Measurements from ENCODE around the gene SDSL. TPM values are rescaled to one million over a fixed set of nuclear protein-coding genes. Genes with fewer than 3 reads are reported as not detected.

The SDSL gene
- polyA plus RNA-seq, 3 donors from 2014 or later, result 1.1 to 3.9 (median 2.7) TPM

DNA sequence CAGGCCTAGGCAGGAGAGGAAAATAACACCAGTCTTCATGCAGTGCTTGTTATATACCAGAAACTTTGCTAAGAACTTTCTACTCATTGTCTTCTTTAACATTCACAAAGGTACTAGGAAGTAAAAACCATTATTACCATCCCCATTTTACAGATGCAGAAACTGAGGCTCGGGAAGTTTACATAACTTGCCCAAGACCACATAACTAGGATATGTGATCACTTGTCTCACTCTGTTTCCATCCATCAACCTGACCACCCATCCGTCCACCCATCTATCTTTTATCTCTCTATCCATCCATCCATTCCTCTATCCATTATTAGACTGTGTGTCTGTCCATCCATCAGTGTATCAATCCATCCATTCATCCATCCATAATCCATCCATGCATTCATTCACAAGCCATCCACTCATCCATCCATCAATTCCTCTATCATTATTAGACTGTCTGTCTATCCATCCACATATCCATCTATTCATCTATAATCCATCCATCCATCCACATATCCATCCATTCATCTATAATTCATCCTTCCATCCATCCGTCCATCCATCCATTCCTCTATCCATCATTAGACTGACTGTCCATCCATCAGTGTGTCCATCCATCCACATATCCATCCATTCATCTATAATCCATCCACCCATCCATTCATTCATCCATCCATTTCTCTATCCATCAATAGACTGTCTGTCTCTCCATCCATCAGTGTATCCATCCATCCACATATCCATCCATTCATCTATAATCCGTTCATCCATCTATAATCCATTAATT is 16.5 kb downstream of the SDSL start:
- Mint-ChIP-seq H3K4me1 (no peaks in the 10 kb centered on the region), H3K27ac (no peak overlapping the region), H3K4me3 (no peak overlapping the region), H3K36me3 (no peaks in the 10 kb centered on the region), H3K9me3 (no peaks in the 10 kb centered on the region), H3K27me3 (ENCODE audit: low read depth in 3 of 3) (peaks cover 0 to 3% (median 0%) of the 10 kb centered on the region in 3 donors)
- no peak for DNase-seq

- no peak overlapping the region for H3K4me3 Mint-ChIP-seq
- no peak overlapping the region for H3K27ac Mint-ChIP-seq
- no peaks in the 10 kb centered on the region for H3K4me1 Mint-ChIP-seq
- H3K9me3 Mint-ChIP-seq, result no peaks in the 10 kb centered on the region
- H3K27me3 Mint-ChIP-seq (ENCODE audit: low read depth in 3 of 3), result peaks cover 0 to 3% (median 0%) of the 10 kb centered on the region in 3 donors
- DNase-seq, result no peak
- H3K36me3 Mint-ChIP-seq, result no peaks in the 10 kb centered on the region
These were observed 17.1 kb downstream of the SDSL start for GRCh38 chr12:113439301-113439597.

- Mint-ChIP-seq H3K27ac (no peak overlapping the region), H3K9me3 (no peaks in the 10 kb centered on the region), H3K4me1 (no peaks in the 10 kb centered on the region), H3K4me3 (no peak overlapping the region), H3K36me3 (no peaks in the 10 kb centered on the region), H3K27me3 (ENCODE audit: low read depth in 3 of 3) (peaks cover 0 to 3% (median 0%) of the 10 kb centered on the region in 3 donors)
- no peak for DNase-seq
These were observed 17.4 kb downstream of the SDSL start for GRCh38 chr12:113439606-113440030.

- Mint-ChIP-seq H3K4me1 (no peaks in the 10 kb centered on the region), H3K9me3 (no peaks in the 10 kb centered on the region), H3K27ac (no peak overlapping the region), H3K27me3 (ENCODE audit: low read depth in 3 of 3) (peaks cover 0 to 4% (median 1%) of the 10 kb centered on the region in 3 donors), H3K36me3 (no peaks in the 10 kb centered on the region), H3K4me3 (no peak overlapping the region)
- no peak for DNase-seq
These were observed 18.2 kb downstream of the SDSL start for GRCh38 chr12:113440336-113440735.

DNA sequence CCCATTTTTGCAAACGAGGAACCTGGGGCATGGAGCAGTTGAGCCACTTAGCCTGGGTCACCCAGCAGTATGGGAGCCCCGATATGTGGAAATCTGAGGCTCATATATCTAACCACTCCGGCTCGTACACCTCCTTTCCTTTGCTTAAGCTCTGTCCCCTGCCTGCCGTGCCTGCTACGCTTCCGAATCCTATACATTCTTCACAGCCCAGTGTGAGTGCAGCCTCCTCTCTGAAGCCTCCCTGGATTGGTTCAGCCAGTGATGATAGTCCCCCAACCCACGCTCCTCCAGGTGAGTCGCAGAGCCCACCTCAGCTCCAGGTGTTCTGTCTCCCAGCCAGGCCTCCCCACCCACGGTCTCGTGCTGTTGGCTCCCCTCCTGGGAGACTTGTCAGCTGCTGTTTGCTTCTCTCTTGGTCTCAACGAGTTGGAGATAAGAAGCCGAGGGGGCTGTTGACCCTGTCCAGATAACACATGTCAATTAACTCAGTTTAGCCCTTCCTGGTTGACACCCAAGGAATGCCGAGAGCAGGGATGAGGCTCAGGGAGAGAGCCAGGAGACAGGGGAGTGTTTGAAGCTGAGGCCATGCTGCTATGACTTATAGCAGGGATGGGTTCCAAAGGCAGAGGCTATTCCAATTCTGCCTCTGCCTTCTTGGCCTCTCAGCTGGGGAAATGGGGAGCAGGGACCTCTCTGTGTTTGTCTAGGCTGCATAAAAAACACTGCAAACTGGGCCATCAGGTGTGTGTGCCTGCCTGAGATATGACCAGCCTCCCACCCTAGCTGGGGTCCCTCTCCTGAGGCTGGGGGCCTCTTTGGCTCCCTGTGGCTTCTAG is 19.0 kb downstream of the SDSL start:
- Mint-ChIP-seq H3K27me3 (ENCODE audit: low read depth in 3 of 3) (peaks cover 1 to 6% (median 1%) of the 10 kb centered on the region in 3 donors), H3K4me1 (no peaks in the 10 kb centered on the region), H3K9me3 (no peaks in the 10 kb centered on the region), H3K27ac (no peak overlapping the region), H3K4me3 (no peak overlapping the region), H3K36me3 (no peaks in the 10 kb centered on the region)
- no peak for DNase-seq

DNA sequence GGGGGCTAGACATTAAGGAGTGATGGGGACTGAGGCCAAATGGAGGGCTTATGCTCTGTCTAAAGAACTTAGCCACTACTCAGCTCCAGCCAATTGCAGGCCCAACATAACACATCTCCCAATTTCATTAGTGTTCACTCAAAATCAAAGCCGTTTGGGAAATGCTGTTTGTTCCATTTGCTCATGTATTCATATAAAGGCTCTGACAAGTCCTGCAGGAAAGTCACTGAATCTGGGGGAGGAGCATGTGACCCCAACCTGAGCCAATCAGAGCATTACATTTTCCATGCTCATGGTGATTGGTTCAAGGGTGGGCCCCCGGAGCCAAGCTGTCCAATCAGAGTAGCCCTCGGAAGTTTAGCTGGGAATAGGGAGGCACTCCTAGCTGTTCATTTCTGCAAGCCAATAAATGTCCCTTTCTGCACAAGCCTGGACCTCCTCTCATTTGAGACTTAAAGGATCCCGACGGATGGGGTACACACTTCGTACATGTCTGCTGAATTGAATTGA is 20.9 kb downstream of the SDSL start:
- H3K4me3 Mint-ChIP-seq, result no peak overlapping the region

DNA sequence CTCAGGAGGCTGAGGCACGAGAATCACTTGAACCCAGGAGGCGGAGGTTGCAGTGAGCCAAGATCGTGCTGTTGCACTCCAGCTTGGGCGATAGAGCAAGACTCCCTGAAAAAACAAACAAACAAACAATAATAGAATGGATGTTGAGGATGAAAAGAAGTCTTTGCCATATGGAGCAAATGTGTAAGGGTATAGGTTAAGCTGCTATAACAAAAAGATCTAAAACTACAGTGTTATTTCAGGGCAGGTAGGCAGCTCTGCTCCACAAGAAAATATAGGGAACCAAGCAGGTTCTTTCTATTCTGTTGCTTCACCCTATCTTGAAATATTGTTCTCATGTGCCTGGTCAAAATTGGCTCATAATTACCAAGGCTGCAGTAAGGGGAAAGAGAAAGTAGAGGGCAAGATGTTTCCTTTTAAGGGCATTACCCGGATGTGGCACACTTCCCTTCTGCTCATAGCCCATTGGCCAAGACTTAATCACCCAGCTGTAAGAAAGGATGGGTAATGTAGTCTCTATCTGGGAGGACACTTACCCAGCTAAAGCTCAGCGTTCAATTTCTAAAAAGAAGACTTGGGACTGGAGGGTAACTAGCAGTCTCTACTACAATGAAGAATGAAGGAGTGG is 23.5 kb downstream of the SDSL start:
- peaks cover 1 to 11% (median 3%) of the 10 kb centered on the region in 3 donors for H3K27me3 Mint-ChIP-seq (ENCODE audit: low read depth in 3 of 3)

More for the DNA sequence above, 20.9 kb downstream of the SDSL start:
- no peak overlapping the region for H3K27ac Mint-ChIP-seq
- H3K36me3 Mint-ChIP-seq, result no peaks in the 10 kb centered on the region
- peaks cover 1 to 6% (median 3%) of the 10 kb centered on the region in 3 donors for H3K27me3 Mint-ChIP-seq (ENCODE audit: low read depth in 3 of 3)
- no peak for DNase-seq
- H3K9me3 Mint-ChIP-seq, result peaks cover 0 to 1% (median 0%) of the 10 kb centered on the region in 6 donors
- no peaks in the 10 kb centered on the region for H3K4me1 Mint-ChIP-seq

DNA sequence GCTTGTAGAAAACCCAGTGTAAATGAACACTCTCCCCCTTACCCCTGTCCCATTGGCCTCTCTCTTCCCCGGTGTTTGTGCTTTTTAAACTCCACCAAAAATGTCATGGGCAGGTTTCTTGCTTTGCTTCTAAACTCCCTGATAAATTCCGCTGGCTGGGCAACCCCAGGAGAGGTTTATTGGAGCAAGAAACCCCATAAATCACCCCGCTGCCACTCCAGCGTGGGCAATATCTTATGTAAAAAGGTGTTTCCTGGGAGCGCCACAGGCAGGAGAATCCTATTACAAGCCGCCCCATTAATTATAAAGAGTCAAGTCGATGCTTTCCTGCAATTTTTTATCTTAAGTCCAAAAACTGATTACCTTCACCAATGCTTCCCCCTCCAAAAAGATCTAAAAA is 26.7 kb downstream of the SDSL start:
- Mint-ChIP-seq H3K36me3 (no peaks in the 10 kb centered on the region), H3K4me1 (no peaks in the 10 kb centered on the region), H3K4me3 (no peak overlapping the region), H3K27ac (no peak overlapping the region), H3K9me3 (peaks cover 0 to 1% (median 0%) of the 10 kb centered on the region in 6 donors), H3K27me3 (ENCODE audit: low read depth in 3 of 3) (peaks cover 3 to 15% (median 4%) of the 10 kb centered on the region in 3 donors)
- no peak for DNase-seq

More for the DNA sequence above, 23.5 kb downstream of the SDSL start:
- no peak for DNase-seq
- peaks cover 0 to 1% (median 0%) of the 10 kb centered on the region in 6 donors for H3K9me3 Mint-ChIP-seq
- H3K4me1 Mint-ChIP-seq, result no peaks in the 10 kb centered on the region
- no peak overlapping the region for H3K27ac Mint-ChIP-seq
- no peaks in the 10 kb centered on the region for H3K36me3 Mint-ChIP-seq
- H3K4me3 Mint-ChIP-seq, result no peak overlapping the region

- no peaks in the 10 kb centered on the region for H3K4me1 Mint-ChIP-seq
- H3K27me3 Mint-ChIP-seq (ENCODE audit: low read depth in 3 of 3), result peaks cover 3 to 15% (median 4%) of the 10 kb centered on the region in 3 donors
- H3K4me3 Mint-ChIP-seq, result no peak overlapping the region
- DNase-seq, result no peak
- peaks cover 0 to 1% (median 0%) of the 10 kb centered on the region in 6 donors for H3K9me3 Mint-ChIP-seq
- no peaks in the 10 kb centered on the region for H3K36me3 Mint-ChIP-seq
- no peak overlapping the region for H3K27ac Mint-ChIP-seq
These were observed 27.1 kb downstream of the SDSL start for GRCh38 chr12:113449299-113449698.

DNA sequence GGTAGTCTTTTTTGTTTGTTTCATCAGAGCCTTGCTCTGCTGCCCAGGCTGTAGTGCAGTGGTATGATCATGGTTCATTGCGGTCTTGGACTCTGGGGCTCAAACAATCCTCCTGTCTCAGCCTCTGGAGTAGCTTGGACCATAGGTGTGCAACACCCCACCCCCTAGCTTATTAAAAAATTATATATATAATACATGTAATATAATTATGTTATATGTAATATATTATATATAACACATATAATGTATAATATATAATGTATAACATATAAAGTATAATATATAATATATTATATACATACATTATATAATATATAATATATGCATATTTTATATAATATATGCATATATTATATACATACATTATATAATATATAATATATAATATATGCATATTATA is 27.7 kb downstream of the SDSL start:
- Mint-ChIP-seq H3K4me1 (no peaks in the 10 kb centered on the region), H3K27me3 (ENCODE audit: low read depth in 3 of 3) (peaks cover 4 to 15% (median 4%) of the 10 kb centered on the region in 3 donors), H3K9me3 (peaks cover 0 to 1% (median 0%) of the 10 kb centered on the region in 6 donors), H3K36me3 (no peaks in the 10 kb centered on the region), H3K4me3 (no peak overlapping the region), H3K27ac (no peak overlapping the region)
- DNase-seq, result no peak

GRCh38 chr12:113452458-113452857 is 30.3 kb downstream of the SDSL start:
- no peak for DNase-seq
- Mint-ChIP-seq H3K4me1 (no peaks in the 10 kb centered on the region), H3K9me3 (no peaks in the 10 kb centered on the region), H3K36me3 (no peaks in the 10 kb centered on the region), H3K27ac (no peak overlapping the region), H3K27me3 (ENCODE audit: low read depth in 3 of 3) (peaks cover 3 to 16% (median 3%) of the 10 kb centered on the region in 3 donors), H3K4me3 (no peak overlapping the region)

- no peak for DNase-seq
- no peak overlapping the region for H3K4me3 Mint-ChIP-seq
- H3K27ac Mint-ChIP-seq, result no peak overlapping the region
- peaks cover 3 to 17% (median 4%) of the 10 kb centered on the region in 3 donors for H3K27me3 Mint-ChIP-seq (ENCODE audit: low read depth in 3 of 3)
- no peaks in the 10 kb centered on the region for H3K9me3 Mint-ChIP-seq
- H3K36me3 Mint-ChIP-seq, result no peaks in the 10 kb centered on the region
- no peaks in the 10 kb centered on the region for H3K4me1 Mint-ChIP-seq
These were observed 31.1 kb downstream of the SDSL start for GRCh38 chr12:113453330-113453729.

DNA sequence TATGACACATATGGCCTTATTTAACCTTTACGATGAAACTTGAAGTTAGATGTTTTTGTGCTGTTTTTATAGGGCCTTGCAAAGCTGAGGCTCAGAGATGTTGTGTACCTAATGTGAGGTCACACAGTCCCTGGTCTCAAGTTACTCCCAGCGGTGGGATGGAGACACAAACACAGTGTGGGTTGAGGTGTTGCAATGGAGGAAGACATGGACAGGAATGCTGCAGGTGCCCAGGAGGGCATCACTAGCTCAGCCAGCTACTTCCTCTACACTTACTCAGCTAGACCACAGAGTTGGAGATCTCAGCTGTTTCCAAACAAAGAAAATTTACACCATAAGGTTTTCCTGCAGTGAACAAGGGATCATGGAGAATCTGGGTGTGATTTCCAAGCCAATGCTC is 34.0 kb downstream of the SDSL start:
- H3K4me3 Mint-ChIP-seq, result no peak overlapping the region
- no peaks in the 10 kb centered on the region for H3K4me1 Mint-ChIP-seq
- H3K27ac Mint-ChIP-seq, result no peak overlapping the region
- no peaks in the 10 kb centered on the region for H3K36me3 Mint-ChIP-seq
- no peaks in the 10 kb centered on the region for H3K9me3 Mint-ChIP-seq
- H3K27me3 Mint-ChIP-seq (ENCODE audit: low read depth in 3 of 3), result peaks cover 4 to 16% (median 9%) of the 10 kb centered on the region in 3 donors
- DNase-seq, result no peak

DNA sequence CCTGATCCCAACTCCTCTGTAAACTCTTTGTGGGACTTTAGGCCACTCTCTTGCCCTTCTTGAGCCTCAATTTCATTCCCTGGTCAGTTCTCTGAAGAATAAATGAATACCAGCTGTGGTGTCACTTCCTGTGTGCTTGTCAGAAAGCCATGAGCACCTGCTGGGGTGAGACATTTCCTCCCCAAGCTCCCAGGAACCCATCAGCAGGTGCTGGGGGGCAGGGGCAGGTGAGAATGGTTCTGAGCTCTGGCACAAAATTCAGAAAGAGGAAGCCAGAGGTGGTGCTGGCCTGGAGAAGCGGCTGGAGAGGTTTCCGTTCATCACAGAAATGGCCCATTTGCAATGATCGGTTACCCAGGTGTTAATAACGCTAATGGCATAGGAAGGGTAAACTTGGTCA is 34.6 kb downstream of the SDSL start:
- no peak overlapping the region for H3K27ac Mint-ChIP-seq
- H3K4me1 Mint-ChIP-seq, result peaks cover 2 to 4% of the 10 kb centered on the region in 2 donors
- no peak overlapping the region for H3K4me3 Mint-ChIP-seq
- H3K36me3 Mint-ChIP-seq, result no peaks in the 10 kb centered on the region
- no peaks in the 10 kb centered on the region for H3K9me3 Mint-ChIP-seq
- DNase-seq, result no peak
- H3K27me3 Mint-ChIP-seq (ENCODE audit: low read depth in 3 of 3), result peaks cover 5 to 16% (median 9%) of the 10 kb centered on the region in 3 donors

All from immature natural killer cell (primary cell).